OCI-M1 (cell line): ENCODE results near the gene SHROOM4.

Experiments used
- DNase-seq: peaks from one replicate; lab custom pipeline; 2025; lab: John Stamatoyannopoulos, UW

The SHROOM4 gene

GRCh38 chrX:50813843-50814661, at the start of gene SHROOM4:
Gene SHROOM4 (minus strand): TSS chrX:50814194. CDS start chrX:50814018, 176 bp downstream.
- no peak for DNase-seq

GRCh38 chrX:50863471-50863870, 49.5 kb upstream of the SHROOM4 start:
- no peak for DNase-seq

- no peak for DNase-seq
Measured at GRCh38 chrX:50860518-50860917, 46.5 kb upstream of the SHROOM4 start.

DNA sequence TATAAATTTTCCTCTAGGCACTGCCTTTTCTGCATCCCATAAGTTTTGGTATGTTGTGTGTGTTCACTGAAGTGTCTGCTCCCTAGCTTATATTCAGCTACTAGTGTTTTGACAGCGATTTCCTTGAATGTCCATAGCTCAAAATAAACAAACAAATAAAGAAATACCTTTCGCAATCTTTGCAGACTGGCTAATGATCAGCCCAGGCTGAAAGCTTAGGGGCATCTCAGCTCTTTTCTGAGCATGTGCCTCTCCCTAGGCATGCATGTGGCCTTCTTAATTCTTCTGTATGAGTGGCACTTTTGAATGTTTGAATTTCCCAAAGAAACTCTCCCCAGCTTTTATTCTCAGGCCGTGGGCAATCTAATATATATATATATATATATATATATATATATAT, 44.6 kb upstream of the SHROOM4 start:
- no peak for DNase-seq

GRCh38 chrX:50853399-50853798, 39.4 kb upstream of the SHROOM4 start:
- DNase-seq, result no peak

GRCh38 chrX:50852524-50852923, 38.5 kb upstream of the SHROOM4 start:
- no peak for DNase-seq

DNA sequence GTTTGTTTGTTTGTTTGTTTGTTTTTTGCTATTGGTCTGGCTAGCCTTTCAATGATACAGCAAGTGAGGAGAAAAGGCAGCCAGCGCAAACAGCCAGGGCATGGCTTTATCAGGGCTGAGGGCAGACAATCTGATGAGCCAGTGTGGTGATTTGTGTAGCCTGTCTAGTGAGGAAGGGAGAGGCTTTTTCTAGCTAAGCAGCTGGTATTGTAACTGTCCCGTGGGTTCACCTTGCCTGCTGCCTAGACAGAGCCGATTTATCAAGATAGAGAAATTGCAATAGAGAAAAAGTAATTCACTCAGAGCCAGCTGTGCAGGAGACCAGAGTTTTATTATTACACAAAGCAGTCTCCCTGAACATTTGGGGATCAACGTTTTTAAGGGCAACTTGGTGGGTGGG, 28.2 kb upstream of the SHROOM4 start:
- DNase-seq, result no peak

GRCh38 chrX:50839730-50840129, 25.7 kb upstream of the SHROOM4 start:
- no peak for DNase-seq

GRCh38 chrX:50838820-50839600, 25.0 kb upstream of the SHROOM4 start:
- no peak for DNase-seq

- DNase-seq, result no peak
Measured at GRCh38 chrX:50827996-50828395, 14.0 kb upstream of the SHROOM4 start.

DNA sequence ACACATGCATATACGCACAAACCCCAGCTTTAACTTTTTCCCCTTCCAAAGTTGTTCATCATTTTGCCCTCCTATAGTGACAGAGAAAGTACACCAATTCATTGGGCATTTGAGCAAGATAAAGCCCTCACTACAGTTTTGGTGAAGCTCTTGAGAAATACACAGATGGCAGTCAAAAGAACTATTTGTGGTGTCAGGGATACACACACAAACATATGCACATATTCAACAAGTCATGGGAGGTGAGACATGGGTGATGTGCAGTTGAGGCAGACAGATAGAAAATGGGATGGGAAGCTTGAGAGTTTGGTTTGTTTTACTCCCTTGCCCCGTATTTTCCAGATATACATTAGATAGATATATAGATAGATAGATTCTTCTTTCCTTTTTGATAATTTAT, 11.8 kb upstream of the SHROOM4 start:
- no peak for DNase-seq

DNA sequence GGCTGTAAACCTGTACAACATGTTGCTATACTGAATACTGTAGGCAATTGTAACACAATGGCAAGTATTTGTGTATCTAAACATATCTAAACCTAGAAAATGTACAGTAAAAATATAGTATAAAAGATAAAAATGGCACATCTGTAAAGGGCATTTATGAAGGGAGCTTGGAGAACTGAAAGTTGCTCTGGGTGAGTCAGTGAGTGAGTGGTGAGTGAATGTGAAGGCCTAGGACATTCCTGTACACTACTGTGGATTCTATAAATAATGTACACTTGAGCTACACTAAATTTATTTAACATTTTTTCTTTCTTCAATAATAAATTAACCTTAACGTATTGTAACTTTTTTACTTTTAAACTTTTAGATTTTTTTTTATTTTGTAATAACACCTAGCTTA, 5.0 kb upstream of the SHROOM4 start:
- DNase-seq, result no peak

- DNase-seq, result no peak
Measured at GRCh38 chrX:50815120-50815519, 1.1 kb upstream of the SHROOM4 start.

- no peak for DNase-seq
Measured at GRCh38 chrX:50814701-50815100, 707 bp upstream of the SHROOM4 start.

DNA sequence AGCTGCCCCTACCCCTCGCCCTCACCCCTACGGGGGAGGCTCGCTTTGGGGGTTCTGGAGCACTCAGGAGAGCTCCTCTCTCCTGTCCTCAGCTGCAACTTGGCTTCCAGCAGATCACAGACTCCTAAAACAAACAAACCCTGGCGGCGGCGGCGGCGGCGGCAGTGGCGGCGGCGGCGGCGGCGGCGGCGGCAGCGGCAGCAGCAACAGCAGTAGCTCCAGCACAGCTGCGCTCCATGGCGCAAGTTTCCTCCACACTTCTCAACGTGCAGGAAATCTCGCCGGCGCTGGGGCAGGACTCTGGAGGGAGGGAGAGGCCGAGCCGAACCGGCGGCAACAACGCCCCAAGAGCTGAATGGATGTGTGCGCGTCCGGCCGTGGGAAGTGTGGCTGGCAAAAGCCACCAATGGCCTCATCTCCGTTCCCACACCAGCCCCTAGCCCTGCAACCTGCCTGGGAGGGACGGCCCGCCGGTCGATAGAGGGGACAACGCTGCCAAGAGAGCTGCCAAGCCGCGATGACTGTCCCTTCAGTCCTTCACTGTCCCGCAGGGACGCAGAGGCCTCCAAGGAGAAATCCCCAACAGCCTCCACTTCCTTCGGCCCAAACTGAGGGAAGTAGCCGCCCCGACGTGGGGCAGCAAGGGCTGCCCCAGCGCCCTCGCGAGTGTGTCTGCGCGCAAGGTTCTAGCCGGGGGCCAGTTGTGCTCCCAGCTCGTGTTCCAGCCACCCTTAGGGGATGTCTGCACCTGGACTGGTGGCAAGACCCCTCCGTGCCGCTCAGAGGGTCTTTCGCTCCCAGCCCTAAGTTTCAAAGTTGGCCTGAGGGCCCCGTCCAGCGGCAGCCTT, 775 bp downstream of the SHROOM4 start:
- DNase-seq, result no peak

DNA sequence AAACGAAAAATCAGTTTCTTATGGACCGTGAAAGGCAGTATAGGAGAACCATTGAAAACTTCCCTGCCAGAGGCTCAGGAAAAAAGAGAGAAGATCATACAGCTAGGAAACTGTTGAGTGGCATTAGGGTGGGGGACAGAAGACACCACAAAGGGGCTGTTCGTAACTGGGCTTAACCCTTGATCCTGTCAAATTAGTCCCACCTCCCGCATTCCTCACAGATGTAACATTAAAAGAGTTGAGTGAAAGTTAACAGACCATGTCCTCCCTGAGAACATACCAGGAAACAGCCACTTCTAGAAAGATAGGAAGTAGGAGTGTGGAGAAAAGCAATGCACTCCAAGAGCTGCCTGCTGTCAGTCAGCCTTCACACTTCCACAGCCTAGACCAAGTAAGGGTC, 8.7 kb downstream of the SHROOM4 start:
- no peak for DNase-seq

DNA sequence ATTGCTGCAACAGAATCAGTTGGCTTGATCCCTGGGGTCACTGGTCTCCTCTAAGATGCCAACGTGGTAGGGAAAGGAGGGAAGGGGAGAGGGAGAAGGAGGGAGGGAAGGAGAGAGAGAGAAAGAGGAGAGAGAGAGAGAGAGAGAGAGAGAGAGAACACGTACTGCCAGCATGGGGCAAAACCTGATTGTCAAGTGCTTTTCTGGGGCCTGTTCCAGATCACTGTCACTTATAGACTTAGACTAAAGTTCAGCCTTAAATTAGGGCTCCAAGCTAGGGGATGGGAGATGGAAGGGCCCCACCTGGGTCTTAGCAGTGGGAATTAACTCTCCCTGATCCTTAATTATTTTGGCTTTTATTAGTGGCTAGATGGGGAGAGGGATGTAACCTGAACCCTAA, 12.9 kb downstream of the SHROOM4 start:
- no peak for DNase-seq

DNA sequence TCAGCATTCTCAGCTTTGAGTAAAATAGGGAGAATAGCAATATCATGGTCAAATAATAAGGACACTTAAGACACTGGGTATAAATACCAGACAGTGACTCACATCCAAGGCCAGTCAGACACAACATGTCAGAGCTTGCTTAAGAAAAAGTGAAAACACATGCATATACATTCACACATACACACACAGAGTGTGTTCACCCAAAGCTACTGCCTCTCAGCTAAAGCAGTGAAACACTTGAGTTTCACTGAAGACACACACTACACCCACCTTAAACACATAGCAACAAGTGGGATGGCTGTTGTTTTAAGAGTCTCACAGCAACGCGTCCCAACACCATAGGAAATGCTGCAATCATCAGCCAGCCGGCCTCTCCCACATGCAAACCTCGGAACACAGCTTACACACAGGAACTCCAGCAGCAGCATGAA, 14.4 kb downstream of the SHROOM4 start:
- no peak for DNase-seq

DNA sequence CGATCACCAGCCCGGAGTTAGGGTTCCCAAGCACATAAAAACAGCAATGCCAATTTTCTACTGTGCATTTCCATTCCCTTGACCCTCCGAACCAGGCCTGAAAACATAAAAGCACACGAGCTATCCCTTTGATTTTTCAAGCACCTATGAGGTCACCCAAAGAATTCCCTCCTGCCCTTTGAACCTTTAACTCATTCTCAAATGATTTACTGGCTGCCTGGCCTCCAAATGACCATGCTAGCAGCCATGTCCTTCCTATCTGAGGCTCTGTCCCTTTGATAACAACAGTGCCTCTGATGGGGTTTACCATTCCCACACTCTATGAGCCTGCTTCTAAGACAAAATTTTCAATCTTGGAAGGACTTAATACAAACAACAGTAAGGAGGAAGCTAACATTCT, 15.2 kb downstream of the SHROOM4 start:
- DNase-seq, result no peak

DNA sequence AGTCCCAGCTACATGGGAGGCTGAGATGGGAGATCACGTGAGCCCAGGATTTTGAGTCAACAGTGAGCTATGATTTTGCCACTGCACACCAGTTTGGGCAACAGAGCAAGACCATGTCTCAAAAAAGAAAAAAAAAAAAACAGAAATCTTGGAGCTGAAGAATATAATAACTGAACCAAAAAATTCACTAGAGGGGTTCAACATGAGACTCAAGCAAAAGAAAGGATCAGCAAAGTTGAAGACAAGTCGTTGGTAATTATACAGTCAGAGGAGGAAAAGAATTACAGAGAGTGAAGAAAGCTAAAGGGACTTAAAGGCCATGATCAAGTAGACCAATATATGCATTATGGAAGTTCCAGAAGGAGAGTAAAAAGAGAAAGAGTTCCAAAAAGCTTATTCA, 26.9 kb downstream of the SHROOM4 start:
- no peak for DNase-seq

- no peak for DNase-seq
Measured at GRCh38 chrX:50780144-50780543, 33.9 kb downstream of the SHROOM4 start.

- no peak for DNase-seq
Measured at GRCh38 chrX:50779694-50780093, 34.3 kb downstream of the SHROOM4 start.
